ENCODE measurements around the gene MKX. TPM values are rescaled to one million over a fixed set of nuclear protein-coding genes. Genes with fewer than 3 reads are reported as not detected.

MKX gene
- total RNA-seq, 1 experiment from 2014 or later, result not detected

DNA sequence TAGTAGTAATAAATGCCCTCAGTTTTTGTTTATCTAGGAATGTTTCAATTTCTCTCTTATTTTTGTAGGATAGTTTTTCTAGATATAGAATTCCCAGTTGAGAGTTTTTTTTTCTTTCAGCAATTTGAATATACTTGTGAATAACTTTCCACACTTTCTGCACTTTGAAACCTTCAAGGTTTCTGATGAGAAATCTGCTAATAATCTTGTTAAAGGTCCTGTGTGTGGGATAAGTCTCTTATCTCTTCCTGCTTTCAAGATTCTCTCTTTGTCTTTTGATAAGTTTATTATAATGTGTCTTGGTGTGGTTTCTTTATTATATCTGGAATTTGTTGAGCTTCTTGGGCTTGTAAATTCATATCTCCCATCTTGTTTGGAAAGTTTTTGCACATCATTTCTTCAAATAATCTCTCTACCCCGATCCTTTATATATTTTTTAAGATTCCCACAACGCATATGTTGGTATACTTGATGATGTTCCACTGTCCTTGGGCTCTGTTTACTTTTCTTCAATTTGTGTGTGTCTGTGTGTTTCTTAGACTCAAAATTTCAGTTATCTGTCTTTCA is 103.5 kb downstream of the MKX start:
- no peaks in the 10 kb centered on the region; the same call in 1 of the 2 replicates for H3K36me3 ChIP-seq (ENCODE audit: control insufficient read depth, insufficient read depth, low read length)
- DNase-seq (ENCODE audit: low read depth, low spot score) (no peak), ATAC-seq (no peak)
- TF ChIP-seq SIN3A (IDR thresholded peaks at IDR 0.05; ENCODE audit: borderline replicate concordance, insufficient read depth, low read depth, low read length), result no peak
- no peak for TF ChIP-seq TCF7L2 (IDR thresholded peaks at IDR 0.05; ENCODE audit: low read depth, low read length)
- no peak for TF ChIP-seq POLR2AphosphoS5 (IDR thresholded peaks at IDR 0.05; ENCODE audit: low read depth, low read length)
- TF ChIP-seq CTCF (IDR thresholded peaks at IDR 0.05), result no peak
- TF ChIP-seq, protein P1, sequence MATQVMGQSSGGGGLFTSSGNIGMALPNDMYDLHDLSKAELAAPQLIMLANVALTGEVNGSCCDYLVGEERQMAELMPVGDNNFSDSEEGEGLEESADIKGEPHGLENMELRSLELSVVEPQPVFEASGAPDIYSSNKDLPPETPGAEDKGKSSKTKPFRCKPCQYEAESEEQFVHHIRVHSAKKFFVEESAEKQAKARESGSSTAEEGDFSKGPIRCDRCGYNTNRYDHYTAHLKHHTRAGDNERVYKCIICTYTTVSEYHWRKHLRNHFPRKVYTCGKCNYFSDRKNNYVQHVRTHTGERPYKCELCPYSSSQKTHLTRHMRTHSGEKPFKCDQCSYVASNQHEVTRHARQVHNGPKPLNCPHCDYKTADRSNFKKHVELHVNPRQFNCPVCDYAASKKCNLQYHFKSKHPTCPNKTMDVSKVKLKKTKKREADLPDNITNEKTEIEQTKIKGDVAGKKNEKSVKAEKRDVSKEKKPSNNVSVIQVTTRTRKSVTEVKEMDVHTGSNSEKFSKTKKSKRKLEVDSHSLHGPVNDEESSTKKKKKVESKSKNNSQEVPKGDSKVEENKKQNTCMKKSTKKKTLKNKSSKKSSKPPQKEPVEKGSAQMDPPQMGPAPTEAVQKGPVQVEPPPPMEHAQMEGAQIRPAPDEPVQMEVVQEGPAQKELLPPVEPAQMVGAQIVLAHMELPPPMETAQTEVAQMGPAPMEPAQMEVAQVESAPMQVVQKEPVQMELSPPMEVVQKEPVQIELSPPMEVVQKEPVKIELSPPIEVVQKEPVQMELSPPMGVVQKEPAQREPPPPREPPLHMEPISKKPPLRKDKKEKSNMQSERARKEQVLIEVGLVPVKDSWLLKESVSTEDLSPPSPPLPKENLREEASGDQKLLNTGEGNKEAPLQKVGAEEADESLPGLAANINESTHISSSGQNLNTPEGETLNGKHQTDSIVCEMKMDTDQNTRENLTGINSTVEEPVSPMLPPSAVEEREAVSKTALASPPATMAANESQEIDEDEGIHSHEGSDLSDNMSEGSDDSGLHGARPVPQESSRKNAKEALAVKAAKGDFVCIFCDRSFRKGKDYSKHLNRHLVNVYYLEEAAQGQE (IDR thresholded peaks at IDR 0.05; ENCODE audit: insufficient read depth in 1 of 2, low read depth in 2 of 2, low read length in 1 of 2), result no peak
- no peaks in the 10 kb centered on the region for H3K9me3 ChIP-seq (ENCODE audit: control insufficient read depth, insufficient read depth, low read depth, low read length)
- intact Hi-C loops (cut with micrococcal nuclease; ENCODE audit: unreplicated experiment) (no loop called here), in situ Hi-C loops (cut with HindIII; ENCODE audit: low pct_unique_long_range_greater_than_20kb, low sequenced_read_pairs) (no loop called here)
- H3K27me3 ChIP-seq (ENCODE audit: control insufficient read depth, insufficient read depth, low read length), result no peaks in the 10 kb centered on the region
- ChIA-PET POLR2A (no interaction called here), CTCF (no interaction called here)
- H3K27ac ChIP-seq (ENCODE audit: low read length), result no peak overlapping the region
- BruUV-seq (replicated peaks), result no TSS peak
- no peaks in the 10 kb centered on the region for H3K4me1 ChIP-seq (ENCODE audit: control insufficient read depth, insufficient read depth, low read length)
- no peak overlapping the region for H3K4me3 ChIP-seq (ENCODE audit: low read depth in 2 of 2, low read length in 2 of 2)

DNA sequence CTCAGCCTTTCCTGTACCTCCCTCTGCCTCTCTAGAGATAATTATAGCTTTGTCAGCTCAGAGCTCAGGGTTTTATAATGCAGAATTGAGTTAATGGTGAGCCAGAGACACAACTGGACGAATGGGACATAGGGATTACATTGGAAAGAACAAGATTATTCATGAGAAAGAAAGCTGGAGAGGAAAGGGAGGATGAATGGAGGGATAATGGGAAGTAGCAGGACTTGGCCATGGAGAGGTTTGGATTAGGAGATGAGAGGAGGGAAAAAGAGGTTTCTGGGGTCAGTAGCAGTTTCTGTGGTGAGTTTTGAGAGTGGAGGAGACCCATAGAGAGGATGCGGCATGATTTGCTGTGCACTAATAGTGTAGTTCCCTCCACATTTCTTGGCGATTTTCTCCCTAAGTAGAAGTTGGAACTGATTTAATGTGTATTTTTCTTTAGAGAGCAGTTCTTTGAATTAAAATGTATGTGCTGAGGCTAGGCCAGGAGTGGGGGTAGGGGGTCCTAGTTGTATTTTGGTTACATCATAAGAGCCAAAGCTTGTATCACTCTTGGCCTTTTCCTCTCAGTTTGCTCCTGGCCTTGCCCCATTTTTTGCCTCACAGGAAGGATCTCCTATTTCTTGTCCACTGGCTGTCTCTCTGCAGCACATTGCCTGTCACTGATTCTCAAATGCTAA is 107.4 kb downstream of the MKX start:
- POLR2A ChIA-PET, result no interaction called here
- no peaks in the 10 kb centered on the region for H3K9me3 ChIP-seq (ENCODE audit: control insufficient read depth, insufficient read depth, low read depth, low read length)
- CTCF ChIA-PET, result no interaction called here
- DNase-seq (ENCODE audit: low read depth, low spot score) (no peak), ATAC-seq (no peak)
- H3K4me3 ChIP-seq (ENCODE audit: low read depth in 2 of 2, low read length in 2 of 2), result no peak overlapping the region
- TF ChIP-seq SIN3A (IDR thresholded peaks at IDR 0.05; ENCODE audit: borderline replicate concordance, insufficient read depth, low read depth, low read length) (no peak), CTCF (IDR thresholded peaks at IDR 0.05) (no peak), TCF7L2 (IDR thresholded peaks at IDR 0.05; ENCODE audit: low read depth, low read length) (no peak), POLR2AphosphoS5 (IDR thresholded peaks at IDR 0.05; ENCODE audit: low read depth, low read length) (no peak)
- TF ChIP-seq, protein P1 (IDR thresholded peaks at IDR 0.05; ENCODE audit: insufficient read depth in 1 of 2, low read depth in 2 of 2, low read length in 1 of 2), result no peak
- no peaks in the 10 kb centered on the region for H3K4me1 ChIP-seq (ENCODE audit: control insufficient read depth, insufficient read depth, low read length)
- no peaks in the 10 kb centered on the region for H3K27me3 ChIP-seq (ENCODE audit: control insufficient read depth, insufficient read depth, low read length)
- no TSS peak for BruUV-seq (replicated peaks)
- no peak overlapping the region for H3K27ac ChIP-seq (ENCODE audit: low read length)
- intact Hi-C loops (cut with micrococcal nuclease; ENCODE audit: unreplicated experiment), result no loop called here
- H3K36me3 ChIP-seq (ENCODE audit: control insufficient read depth, insufficient read depth, low read length), result no peaks in the 10 kb centered on the region
- in situ Hi-C loops (cut with HindIII; ENCODE audit: low pct_unique_long_range_greater_than_20kb, low sequenced_read_pairs), result no loop called here

Data from Panc1 (cell line).